Esophagus squamous epithelium (tissue), 4 donors: ENCODE measurements around the gene PPP3CA. TPM values are rescaled to one million over a fixed set of nuclear protein-coding genes. Genes with fewer than 3 reads are reported as not detected.

Source experiments
- small RNA-seq, 4 donors: library from RNA; depleted of rRNA; stranded (forward); fragments of <200 nt; gene quantifications; one replicate each; pipeline ENCODE3, GENCODE V24; 2016
- total RNA-seq, 4 donors: library from RNA; depleted of rRNA; stranded (reverse); fragments of >200 nt; gene quantifications; one replicate each; pipeline ENCODE4 v1.1.0, GENCODE V29; 2016

Gene PPP3CA
- total RNA-seq, 4 donors from 2014 or later, result 13.3 to 25.7 (median 17.5) TPM

Small RNAs within 50 kb of the gene (small RNA-seq; reads per million reads assigned to genes)
- 0.42 to 2.4 (median 0.88) reads per million in 4 donors for gene MIR1255A
- 0 reads per million in 4 donors for gene MIR8066
